Measurements from ENCODE around the gene ELK4.
A peak's percentile ranks its signal among the peaks of the same experiment; 100 is the strongest.

The ELK4 gene

GRCh38 chr1:205676002-205676401, 44.2 kb upstream of the ELK4 start:
- no peak for DNase-seq (ENCODE audit: low read depth)
- no peak overlapping the region for H3K4me3 ChIP-seq (ENCODE audit: low read length)
- TF ChIP-seq, protein P1, sequence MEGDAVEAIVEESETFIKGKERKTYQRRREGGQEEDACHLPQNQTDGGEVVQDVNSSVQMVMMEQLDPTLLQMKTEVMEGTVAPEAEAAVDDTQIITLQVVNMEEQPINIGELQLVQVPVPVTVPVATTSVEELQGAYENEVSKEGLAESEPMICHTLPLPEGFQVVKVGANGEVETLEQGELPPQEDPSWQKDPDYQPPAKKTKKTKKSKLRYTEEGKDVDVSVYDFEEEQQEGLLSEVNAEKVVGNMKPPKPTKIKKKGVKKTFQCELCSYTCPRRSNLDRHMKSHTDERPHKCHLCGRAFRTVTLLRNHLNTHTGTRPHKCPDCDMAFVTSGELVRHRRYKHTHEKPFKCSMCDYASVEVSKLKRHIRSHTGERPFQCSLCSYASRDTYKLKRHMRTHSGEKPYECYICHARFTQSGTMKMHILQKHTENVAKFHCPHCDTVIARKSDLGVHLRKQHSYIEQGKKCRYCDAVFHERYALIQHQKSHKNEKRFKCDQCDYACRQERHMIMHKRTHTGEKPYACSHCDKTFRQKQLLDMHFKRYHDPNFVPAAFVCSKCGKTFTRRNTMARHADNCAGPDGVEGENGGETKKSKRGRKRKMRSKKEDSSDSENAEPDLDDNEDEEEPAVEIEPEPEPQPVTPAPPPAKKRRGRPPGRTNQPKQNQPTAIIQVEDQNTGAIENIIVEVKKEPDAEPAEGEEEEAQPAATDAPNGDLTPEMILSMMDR (conservative IDR thresholded peaks at IDR 0.05; ENCODE audit: low read length): no peak

DNA sequence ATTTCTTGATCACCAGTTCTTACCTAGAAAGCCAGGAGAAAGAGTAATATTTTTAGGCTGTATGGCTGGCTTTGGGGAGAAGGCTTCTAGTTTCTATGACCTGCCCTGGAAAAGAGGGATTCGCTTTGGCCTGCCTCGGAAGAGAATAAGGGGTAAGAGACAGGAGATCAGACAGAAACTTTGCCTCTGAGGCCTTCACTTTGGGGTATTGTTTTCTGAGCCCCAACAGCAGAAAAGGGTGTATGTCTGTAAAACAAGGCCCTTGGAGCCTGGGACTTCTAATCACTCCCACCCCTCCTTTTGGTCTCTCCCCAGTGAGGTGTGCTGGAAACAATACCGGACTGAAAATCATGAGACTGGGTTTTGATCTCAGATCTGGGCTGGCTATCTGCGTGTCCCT, 43.4 kb upstream of the ELK4 start:
- DNase-seq (ENCODE audit: low read depth): no peak
- no peak overlapping the region for H3K4me3 ChIP-seq (ENCODE audit: low read length)
- TF ChIP-seq, protein P1 (conservative IDR thresholded peaks at IDR 0.05; ENCODE audit: low read length): no peak

GRCh38 chr1:205672970-205673369, 41.2 kb upstream of the ELK4 start:
- TF ChIP-seq, protein P1 (conservative IDR thresholded peaks at IDR 0.05; ENCODE audit: low read length): no peak
- DNase-seq (ENCODE audit: low read depth): no peak
- H3K4me3 ChIP-seq (ENCODE audit: low read length): no peak overlapping the region

DNA sequence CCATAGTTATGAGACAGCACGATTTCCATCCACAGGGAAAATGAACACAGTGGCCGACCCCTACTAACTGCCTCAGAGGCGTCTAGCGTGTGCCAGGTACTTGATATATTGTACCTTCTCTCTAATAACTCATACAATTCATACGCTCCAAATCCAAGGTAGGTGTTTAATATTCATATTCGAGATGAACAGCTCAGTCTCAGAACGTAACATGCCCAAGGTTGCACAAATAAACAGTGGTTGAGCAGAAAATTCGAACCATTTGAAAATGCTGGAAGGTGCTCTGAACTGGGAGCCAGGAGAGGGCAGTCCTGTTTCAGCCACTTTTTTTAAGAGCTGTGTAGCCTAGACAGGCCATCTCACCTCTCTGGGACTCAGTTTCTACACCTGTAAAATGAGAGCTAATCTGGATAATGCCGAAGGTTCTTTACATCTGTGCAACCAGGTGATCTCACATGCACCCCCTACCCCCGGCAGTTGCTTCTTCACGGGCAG, 40.6 kb upstream of the ELK4 start:
- TF ChIP-seq, protein P1 (conservative IDR thresholded peaks at IDR 0.05; ENCODE audit: low read length): 0 out of 2 replicates have a peak, but pooled peaks have one; percentile 0
- H3K4me3 ChIP-seq (ENCODE audit: low read length): no peak overlapping the region
- no peak for DNase-seq (ENCODE audit: low read depth)

- DNase-seq (ENCODE audit: low read depth): no peak
- TF ChIP-seq, protein P1 (conservative IDR thresholded peaks at IDR 0.05; ENCODE audit: low read length): no peak
- no peak overlapping the region for H3K4me3 ChIP-seq (ENCODE audit: low read length)
Measured at GRCh38 chr1:205670611-205671430, 39.0 kb upstream of the ELK4 start.

GRCh38 chr1:205670150-205670446, 38.3 kb upstream of the ELK4 start:
- H3K4me3 ChIP-seq (ENCODE audit: low read length): no peak overlapping the region
- TF ChIP-seq, protein P1 (conservative IDR thresholded peaks at IDR 0.05; ENCODE audit: low read length): no peak
- DNase-seq (ENCODE audit: low read depth): no peak

Measured in AG10803 (cell line).